Breast epithelium (tissue), 3 donors: ENCODE data around the gene PUS3.
"Not testable (repeated sequence)": the region's sequence is repeated elsewhere in the genome, so short reads cannot be mapped to it uniquely, and the experiment has no call there.

Experiments used
- POLR2A ChIP-seq: fragments of 450-650 bp; IDR thresholded peaks from one replicate; pipeline ENCODE4 v1.6.1; 2016; ENCODE audit warnings: antibody characterized with exemption, mild to moderate bottlenecking, moderate library complexity
- TF ChIP-seq, protein P1 (sequence below), 3 donors: fragments of 450-650 bp; IDR thresholded peaks; one replicate each; pipeline ENCODE4 v1.5.1; 2016 to 2017; ENCODE audit warnings: antibody characterized with exemption in 3 of 3, mild to moderate bottlenecking in 3 of 3, moderate library complexity in 3 of 3

GRCh38 chr11:125857670-125858069 lies 45.3 kb downstream of the PUS3 start:
- TF ChIP-seq, protein P1, sequence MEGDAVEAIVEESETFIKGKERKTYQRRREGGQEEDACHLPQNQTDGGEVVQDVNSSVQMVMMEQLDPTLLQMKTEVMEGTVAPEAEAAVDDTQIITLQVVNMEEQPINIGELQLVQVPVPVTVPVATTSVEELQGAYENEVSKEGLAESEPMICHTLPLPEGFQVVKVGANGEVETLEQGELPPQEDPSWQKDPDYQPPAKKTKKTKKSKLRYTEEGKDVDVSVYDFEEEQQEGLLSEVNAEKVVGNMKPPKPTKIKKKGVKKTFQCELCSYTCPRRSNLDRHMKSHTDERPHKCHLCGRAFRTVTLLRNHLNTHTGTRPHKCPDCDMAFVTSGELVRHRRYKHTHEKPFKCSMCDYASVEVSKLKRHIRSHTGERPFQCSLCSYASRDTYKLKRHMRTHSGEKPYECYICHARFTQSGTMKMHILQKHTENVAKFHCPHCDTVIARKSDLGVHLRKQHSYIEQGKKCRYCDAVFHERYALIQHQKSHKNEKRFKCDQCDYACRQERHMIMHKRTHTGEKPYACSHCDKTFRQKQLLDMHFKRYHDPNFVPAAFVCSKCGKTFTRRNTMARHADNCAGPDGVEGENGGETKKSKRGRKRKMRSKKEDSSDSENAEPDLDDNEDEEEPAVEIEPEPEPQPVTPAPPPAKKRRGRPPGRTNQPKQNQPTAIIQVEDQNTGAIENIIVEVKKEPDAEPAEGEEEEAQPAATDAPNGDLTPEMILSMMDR (IDR thresholded peaks at IDR 0.05): not testable (repeated sequence)
- not testable (repeated sequence) for TF ChIP-seq POLR2A
